GM21381 (cell line): Measurements from ENCODE around the gene FLNA.

Source experiments
- ATAC-seq: cut with Tn5 transposase; IDR thresholded peaks from one replicate; pipeline ENCODE4 v1.9.1; 2021; ENCODE audit warnings: mild to moderate bottlenecking, moderate library complexity; ENCODE audit not compliant: unreplicated experiment

The FLNA gene

GRCh38 chrX:154378059-154378798 lies 3.8 kb upstream of the FLNA start:
- ATAC-seq = peak; percentile 1

DNA sequence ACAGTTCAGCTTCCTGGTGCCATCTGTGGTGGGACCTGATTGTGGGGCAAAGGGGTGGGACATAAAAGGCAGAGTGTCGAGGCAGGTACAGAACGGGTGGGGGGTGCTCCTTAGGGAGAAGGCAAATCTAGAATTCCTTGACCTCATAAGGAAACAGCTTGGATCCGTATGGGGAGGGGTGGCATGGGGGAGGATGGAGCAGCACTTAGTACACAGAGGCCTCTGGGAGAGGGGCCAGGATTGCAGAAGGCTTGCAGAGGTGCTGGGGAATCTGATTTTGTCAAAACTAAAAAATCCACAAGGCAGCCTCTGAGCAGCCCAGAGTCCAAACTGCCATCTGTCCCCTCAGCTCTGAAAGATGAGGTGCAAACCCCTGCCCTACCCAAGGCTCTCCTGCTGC lies 2.3 kb upstream of the FLNA start:
- ATAC-seq = no peak

- no peak for ATAC-seq
These were observed 696 bp upstream of the FLNA start for GRCh38 chrX:154375156-154375504.

- no peak for ATAC-seq
These were observed 811 bp downstream of the FLNA start for GRCh38 chrX:154373340-154374306.

GRCh38 chrX:154372612-154373022 lies 1.8 kb downstream of the FLNA start:
- no peak for ATAC-seq

DNA sequence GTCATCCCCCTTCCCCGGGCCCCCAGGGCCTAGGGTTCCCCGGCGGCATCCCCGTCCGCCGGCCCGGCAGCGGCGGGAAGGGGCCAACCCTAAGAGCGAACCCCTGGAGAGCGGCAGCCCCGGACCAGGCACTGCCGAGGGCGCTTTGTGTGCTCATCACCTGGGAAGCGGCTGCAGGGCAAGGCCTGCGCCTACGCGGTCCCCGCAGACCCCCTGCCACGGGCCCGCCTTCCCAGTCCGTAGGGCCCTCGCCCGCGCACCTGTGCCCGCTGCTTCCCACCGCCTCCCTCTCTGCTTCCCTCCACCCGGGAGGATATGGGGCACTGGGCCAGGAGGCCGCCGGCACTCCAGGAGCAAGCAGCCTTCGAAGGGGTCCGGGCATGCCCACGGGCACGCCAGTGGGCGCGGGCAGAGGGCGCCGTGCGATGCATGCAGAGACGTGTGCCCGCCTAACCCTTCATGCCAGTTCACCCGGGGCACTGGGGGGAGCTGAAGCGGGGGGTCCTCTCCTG lies 2.6 kb downstream of the FLNA start:
- ATAC-seq = no peak

GRCh38 chrX:154371017-154371788 lies 3.2 kb downstream of the FLNA start:
- peak; percentile 54 for ATAC-seq

- no peak for ATAC-seq
These were observed 4.0 kb downstream of the FLNA start for GRCh38 chrX:154370300-154371016.

DNA sequence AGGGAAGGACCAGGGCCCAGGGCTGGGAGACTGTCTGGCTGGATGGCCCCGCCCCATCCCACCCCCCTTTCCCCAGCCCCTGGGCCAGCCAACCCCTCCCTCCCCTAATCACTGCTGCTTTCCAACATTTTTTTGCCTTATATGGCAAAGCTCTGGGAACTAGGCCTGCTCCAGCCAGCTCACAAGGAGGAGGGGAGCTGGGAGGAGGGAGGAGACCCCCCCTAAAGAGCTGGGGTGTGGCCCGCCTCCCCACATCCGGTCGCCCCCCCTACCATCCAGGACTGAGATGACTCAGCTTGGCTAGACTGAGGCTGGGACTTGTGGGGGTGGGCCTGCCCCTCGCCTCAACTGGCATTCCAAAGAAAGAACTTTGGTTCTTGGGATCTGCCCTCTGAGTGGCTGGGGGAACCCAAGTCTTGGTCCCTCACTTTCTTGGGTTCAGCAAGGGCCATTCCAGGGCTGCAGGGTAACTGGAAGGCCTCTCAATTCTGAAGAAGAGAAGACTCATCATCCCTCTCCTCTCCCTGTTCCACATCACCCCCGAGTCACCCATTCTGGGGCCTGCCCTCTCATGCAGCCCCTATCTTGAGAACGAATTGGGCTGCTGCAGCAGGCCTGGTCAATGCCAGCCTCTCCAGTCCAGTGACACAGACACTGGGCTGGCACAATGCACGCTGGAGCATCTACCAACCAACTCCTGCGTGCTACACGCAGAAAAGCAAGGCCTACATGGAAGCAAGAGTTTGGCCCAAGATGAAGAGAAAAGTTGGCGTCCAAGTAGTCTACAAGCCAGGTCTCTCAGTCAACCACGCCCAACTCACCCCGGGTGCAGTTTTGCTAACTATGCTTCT lies 4.8 kb downstream of the FLNA start:
- ATAC-seq = no peak

DNA sequence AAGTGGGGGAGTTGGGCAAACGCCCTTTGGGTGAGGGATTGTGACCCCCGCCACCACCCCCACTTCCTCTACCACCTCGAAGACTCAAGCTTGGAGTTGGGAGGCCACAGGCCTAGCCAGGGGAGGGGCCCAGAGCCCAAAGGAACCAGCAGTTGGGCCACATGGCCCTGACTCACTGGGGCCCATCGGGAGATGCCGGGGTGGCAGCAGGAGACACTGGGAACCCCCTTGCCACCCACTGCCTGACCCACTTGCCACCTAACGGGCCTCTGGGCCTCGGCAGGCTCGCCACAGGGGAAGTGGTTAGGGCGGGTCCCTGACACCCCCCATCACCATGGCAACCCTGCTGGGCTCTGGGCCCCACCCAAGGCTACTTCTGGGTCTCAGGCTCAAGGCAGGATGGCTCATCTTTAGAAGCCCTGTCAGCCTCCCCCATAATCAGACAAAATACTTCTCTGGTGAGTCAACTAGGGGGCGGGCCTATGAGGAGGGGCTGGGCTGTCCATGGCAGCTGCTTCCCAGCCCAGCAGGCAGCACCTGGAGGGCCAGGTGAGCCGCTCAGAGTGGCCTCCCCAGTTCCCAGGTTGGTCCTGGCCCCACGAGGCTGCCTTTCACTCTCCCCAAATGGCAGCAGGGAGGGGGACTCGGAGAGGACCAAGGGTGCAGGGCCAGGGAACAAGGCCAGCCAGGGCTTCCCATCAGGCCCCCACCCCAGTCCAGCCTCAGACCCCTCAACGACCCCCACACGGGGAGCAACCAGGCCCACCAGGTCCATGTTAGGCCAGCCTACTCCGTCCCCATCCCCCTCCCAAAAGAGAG lies 5.6 kb downstream of the FLNA start:
- peak; percentile 30 for ATAC-seq

- ATAC-seq = no peak
These were observed 6.7 kb downstream of the FLNA start for GRCh38 chrX:154367474-154368308.

- ATAC-seq = no peak
These were observed 7.8 kb downstream of the FLNA start for GRCh38 chrX:154366666-154367055.

- no peak for ATAC-seq
These were observed 8.3 kb downstream of the FLNA start for GRCh38 chrX:154365997-154366665.

GRCh38 chrX:154365052-154365600 lies 9.3 kb downstream of the FLNA start:
- no peak for ATAC-seq

DNA sequence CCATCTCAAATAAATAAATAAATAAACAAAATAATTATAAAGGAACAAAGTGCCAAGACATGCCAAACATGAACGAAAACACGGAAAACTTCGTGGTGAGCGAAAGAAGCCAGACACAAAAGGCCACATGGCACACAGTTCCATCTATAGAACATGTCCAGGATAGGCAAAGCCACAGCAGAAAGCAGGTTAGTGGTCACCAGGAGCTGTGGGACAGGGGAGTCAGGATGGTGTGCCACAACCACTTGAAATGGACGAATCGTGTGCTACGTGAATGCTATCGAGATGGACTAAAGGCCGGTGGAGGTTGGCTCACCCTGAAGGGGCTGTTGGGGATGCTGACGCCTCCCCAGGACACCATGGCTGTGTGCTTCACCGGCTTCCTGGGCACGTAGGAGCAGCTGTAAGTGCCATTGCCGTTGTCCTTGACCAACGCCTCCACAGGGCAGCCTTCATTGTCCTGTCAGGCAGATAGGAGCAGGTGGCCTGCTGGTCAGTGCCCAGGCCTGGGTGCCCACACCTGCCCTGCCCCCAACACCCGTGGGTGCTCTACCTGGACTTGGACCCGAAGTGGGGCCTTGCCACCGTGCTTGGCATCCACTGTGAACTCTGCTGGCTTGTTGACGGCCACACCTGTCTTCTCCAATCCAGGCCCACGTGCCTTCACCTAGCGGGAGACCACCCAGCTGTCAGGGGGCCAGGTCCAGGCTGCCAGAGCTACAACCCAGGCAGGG lies 10.6 kb downstream of the FLNA start:
- ATAC-seq = no peak

DNA sequence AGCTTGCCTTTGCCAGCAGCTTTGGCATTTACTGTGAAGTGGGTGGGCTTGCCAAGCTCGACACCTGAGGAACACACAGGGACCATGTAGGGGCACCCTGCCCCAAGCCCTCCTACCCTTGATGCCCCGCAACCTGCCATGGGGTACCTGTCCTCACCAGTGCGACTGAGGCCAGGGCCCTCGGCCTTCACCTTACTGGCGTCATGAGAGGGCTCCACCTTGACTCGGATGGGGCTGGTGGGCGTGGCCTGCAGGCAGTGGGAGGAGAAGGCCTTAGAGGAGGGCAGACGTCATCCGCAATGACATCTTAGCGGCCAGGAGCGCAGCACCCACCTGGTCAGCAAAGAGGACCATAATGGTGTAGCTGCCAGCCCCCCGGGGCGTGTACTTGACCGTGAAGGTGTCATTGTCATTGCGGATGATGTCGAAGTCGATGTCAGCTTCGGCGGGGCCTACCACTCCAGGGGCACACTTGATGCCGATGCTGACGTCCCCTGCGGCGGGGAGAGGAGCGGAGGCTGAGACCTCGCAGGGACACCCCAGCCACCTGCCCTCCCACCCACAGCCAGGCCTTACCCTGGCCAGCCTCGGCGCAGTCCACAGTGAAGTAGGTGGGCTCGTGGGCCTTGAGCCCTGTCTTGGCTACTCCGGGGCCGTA lies 12.2 kb downstream of the FLNA start:
- no peak for ATAC-seq
